K562 (cell line): ENCODE results near the gene SOSTDC1.
"Not testable (repeated sequence)": the region's sequence is repeated elsewhere in the genome, so short reads cannot be mapped to it uniquely, and the experiment has no call there.

Experiments
- CEBPG ChIP-seq, 3 experiments: fragments of 200-800 bp in 1 of 3; sonication (Bioruptor generic) in 1 of 3; sonication (generic) in 1 of 3; formaldehyde crosslinking in 1 of 3; IDR thresholded peaks in 2 of 3; conservative IDR thresholded peaks in 1 of 3; 2 replicates each; pipeline versions ENCODE4 v1.6.1 to v1.8.0; 2016 to 2022; ENCODE audit warnings: missing compliant biosample characterization in 2 of 3, missing genetic modification characterization in 2 of 3, mild to moderate bottlenecking in 1 of 3, missing genetic modification reagents in 1 of 3
- HBP1 ChIP-seq: fragments of 450-650 bp; formaldehyde crosslinking; IDR thresholded peaks from 2 replicates; pipeline ENCODE4 v1.4.0; 2022; ENCODE audit warnings: missing genetic modification characterization
- POLR2H ChIP-seq: IDR thresholded peaks from 2 replicates; pipeline ENCODE4 v1.6.1; 2016; ENCODE audit warnings: missing genetic modification characterization, low read depth, mild to moderate bottlenecking, control low read depth, missing compliant biosample characterization, moderate library complexity
- PYGO2 ChIP-seq: fragments of 450-650 bp; IDR thresholded peaks from 2 replicates; pipeline ENCODE4 v1.6.1; 2016; ENCODE audit warnings: mild to moderate bottlenecking, missing genetic modification characterization, moderate library complexity, missing compliant biosample characterization
- ZKSCAN3 ChIP-seq: fragments of 250-450 bp; sonication (Bioruptor Pico); IDR thresholded peaks from 2 replicates; pipeline ENCODE4 v1.4.0; 2020

- not testable (repeated sequence) for TF ChIP-seq POLR2H (tag); HBP1; ZKSCAN3 (CRISPR knock-in tag); CEBPG (CRISPR knock-in tag; IDR thresholded peaks at IDR 0.05); CEBPG (tag; conservative IDR thresholded peaks at IDR 0.05 in 1 of 2, IDR thresholded peaks at IDR 0.05 in 1 of 2); PYGO2 (tag)
Measured at GRCh38 chr7:16506422-16506821, 40.9 kb upstream of the SOSTDC1 start.
